IMR-90 (cell line): ENCODE data around the gene LMAN2. TPM values are rescaled to one million over a fixed set of nuclear protein-coding genes. Genes with fewer than 3 reads are reported as not detected.

Experiments used
- ATAC-seq: fragments of 200-7000 bp; cut with Tn5 transposase; 2 replicates; pipeline ENCODE4 v1.9.1; 2020; ENCODE audit warnings: low read depth, mild to moderate bottlenecking, moderate library complexity
- BruUV-seq: library from RNA; stranded (reverse); fragments of 400-500 nt; replicated peaks from 2 replicates; lab custom pipeline; 2021; lab: Mats Ljungman, UMichigan
- CTCF ChIA-PET: fragments of 300-600 bp; formaldehyde crosslinking; extraction: SDS; loops from one replicate; lab custom pipeline; 2021; ENCODE audit warnings: antibody characterized with exemption; lab: Yijun Ruan, JAX
- POLR2A ChIA-PET: fragments of 300-600 bp; sonication (Branson Sonifier 250); formaldehyde crosslinking; loops from one replicate; lab custom pipeline; 2022; ENCODE audit warnings: antibody characterized with exemption; ENCODE audit not compliant: unreplicated experiment; lab: Charles Lee
- DNase-seq: peaks from one replicate; pipeline ENCODE4 v3.0.0; 2013
- H2AFZ ChIP-seq: replicated peaks from 2 replicates; pipeline ENCODE3; 2013; ENCODE audit warnings: low read length, mild to moderate bottlenecking; ENCODE audit not compliant: poor library complexity
- H2AK5ac ChIP-seq: 2 replicates; pipeline ENCODE4 v1.6.1; 2013; ENCODE audit warnings: low read depth, low read length, inconsistent platforms
- H2AK9ac ChIP-seq: replicated peaks from 2 replicates; pipeline ENCODE3; 2013; ENCODE audit warnings: mild to moderate bottlenecking, low read depth, low read length, moderate library complexity; ENCODE audit not compliant: poor library complexity
- H2BK120ac ChIP-seq: 2 replicates; pipeline ENCODE4 v1.6.1; 2013; ENCODE audit warnings: low read depth, low read length, inconsistent platforms
- H2BK15ac ChIP-seq: 3 replicates; pipeline ENCODE4 v1.6.1; 2013; ENCODE audit warnings: low read depth, low read length, inconsistent platforms
- H2BK20ac ChIP-seq: 2 replicates; pipeline ENCODE4 v1.6.1; 2013; ENCODE audit warnings: low read depth, mild to moderate bottlenecking, inconsistent platforms, low read length, moderate library complexity
- H2BK5ac ChIP-seq: 2 replicates; pipeline ENCODE4 v1.6.1; 2013; ENCODE audit warnings: mild to moderate bottlenecking, low read depth, low read length, inconsistent platforms; ENCODE audit not compliant: poor library complexity, severe bottlenecking
- H3K14ac ChIP-seq: replicated peaks from 2 replicates; pipeline ENCODE4 v1.6.1; 2013; ENCODE audit warnings: low read depth, low read length, inconsistent platforms
- H3K18ac ChIP-seq: 2 replicates; pipeline ENCODE4 v1.6.1; 2013; ENCODE audit warnings: low read depth, low read length, control low read depth
- H3K23ac ChIP-seq: 2 replicates; pipeline ENCODE4 v1.6.1; 2013; ENCODE audit warnings: low read depth, low read length, inconsistent platforms
- H3K27ac ChIP-seq: 2 replicates; pipeline ENCODE4 v1.5.1; 2013; ENCODE audit warnings: mild to moderate bottlenecking, control low read depth, low read length; ENCODE audit not compliant: insufficient read depth
- H3K27me3 ChIP-seq: 2 replicates; pipeline ENCODE4 v1.6.1; 2013; ENCODE audit warnings: low read length; ENCODE audit not compliant: control insufficient read depth, insufficient read depth
- H3K36me3 ChIP-seq: 2 replicates; pipeline ENCODE4 v1.6.1; 2013; ENCODE audit warnings: low read length, mixed read lengths; ENCODE audit not compliant: control insufficient read depth, insufficient read depth
- H3K4ac ChIP-seq: 2 replicates; pipeline ENCODE4 v1.6.1; 2013; ENCODE audit warnings: low read depth, low read length, inconsistent platforms
- H3K4me1 ChIP-seq: 2 replicates; pipeline ENCODE4 v1.6.1; 2013; ENCODE audit warnings: low read length, mixed read lengths; ENCODE audit not compliant: control insufficient read depth, insufficient read depth
- H3K4me2 ChIP-seq: 2 replicates; pipeline ENCODE4 v1.6.1; 2013; ENCODE audit warnings: low read depth, mild to moderate bottlenecking, control low read depth, low read length, moderate library complexity
- H3K4me3 ChIP-seq: 2 replicates; pipeline ENCODE4 v1.5.1; 2013; ENCODE audit warnings: low read depth, mild to moderate bottlenecking, control low read depth, low read length, moderate library complexity; ENCODE audit not compliant: insufficient read depth
- H3K56ac ChIP-seq: 2 replicates; pipeline ENCODE4 v1.6.1; 2013; ENCODE audit warnings: low read length, inconsistent platforms; ENCODE audit not compliant: insufficient read depth; ENCODE audit errors: extremely low read depth
- H3K79me1 ChIP-seq, 2 experiments: 2 replicates each; pipeline ENCODE4 v1.6.1; 2013; ENCODE audit warnings: low read length in 2 of 2, inconsistent platforms in 1 of 2, low read depth in 1 of 2
- H3K9ac ChIP-seq: 2 replicates; pipeline ENCODE4 v1.6.1; 2013; ENCODE audit warnings: low read depth, low read length, control low read depth
- H3K9me1 ChIP-seq: 2 replicates; pipeline ENCODE4 v1.6.1; 2013; ENCODE audit warnings: low read length, inconsistent platforms; ENCODE audit not compliant: insufficient read depth
- H3K9me3 ChIP-seq: 2 replicates; pipeline ENCODE4 v1.6.1; 2013; ENCODE audit warnings: low read length; ENCODE audit not compliant: control insufficient read depth, insufficient read depth
- H4K20me1 ChIP-seq: 2 replicates; pipeline ENCODE4 v1.6.1; 2013; ENCODE audit warnings: low read length, inconsistent platforms; ENCODE audit not compliant: insufficient read depth
- H4K5ac ChIP-seq: 2 replicates; pipeline ENCODE4 v1.6.1; 2013; ENCODE audit warnings: mild to moderate bottlenecking, low read depth, low read length, control low read depth
- H4K8ac ChIP-seq, 2 experiments: 2 replicates each; pipeline ENCODE4 v1.6.1; 2013; ENCODE audit warnings: low read depth in 2 of 2, low read length in 2 of 2, control low read depth in 1 of 2, inconsistent platforms in 1 of 2
- H4K91ac ChIP-seq: 2 replicates; pipeline ENCODE4 v1.6.1; 2013; ENCODE audit warnings: low read depth, low read length, inconsistent platforms; ENCODE audit not compliant: insufficient read depth
- BHLHE40 ChIP-seq: fragments of 150-350 bp; IDR thresholded peaks from 2 replicates; pipeline ENCODE4 v1.6.1; 2016; ENCODE audit warnings: mild to moderate bottlenecking, low read depth, low read length
- CEBPB ChIP-seq: IDR thresholded peaks from 2 replicates; pipeline ENCODE4 v1.6.1; 2012; ENCODE audit warnings: low read depth, low read length, improper control_type of control experiment
- CHD1 ChIP-seq: IDR thresholded peaks from 2 replicates; pipeline ENCODE4 v1.6.1; 2012; ENCODE audit warnings: low read depth, low read length, improper control_type of control experiment
- FOS ChIP-seq: fragments of 150-350 bp; IDR thresholded peaks from 2 replicates; pipeline ENCODE4 v1.6.1; 2016; ENCODE audit warnings: low read depth, low read length
- MAFK ChIP-seq: IDR thresholded peaks from 2 replicates; pipeline ENCODE4 v1.6.1; 2012; ENCODE audit warnings: low read depth, low read length, improper control_type of control experiment
- MAZ ChIP-seq: IDR thresholded peaks from 2 replicates; pipeline ENCODE4 v1.6.1; 2012; ENCODE audit warnings: low read depth, mild to moderate bottlenecking, low read length, improper control_type of control experiment, moderate library complexity, borderline replicate concordance
- MXI1 ChIP-seq: IDR thresholded peaks from 2 replicates; pipeline ENCODE4 v1.6.1; 2012; ENCODE audit warnings: low read depth, mild to moderate bottlenecking, low read length, moderate library complexity, borderline replicate concordance
- NFE2L2 ChIP-seq: fragments of 150-350 bp; IDR thresholded peaks from 2 replicates; pipeline ENCODE4 v1.6.1; 2016; ENCODE audit warnings: low read depth, mild to moderate bottlenecking, low read length
- POLR2A ChIP-seq: IDR thresholded peaks from 2 replicates; pipeline ENCODE4 v1.6.1; 2012; ENCODE audit warnings: mild to moderate bottlenecking, low read depth, low read length
- RAD21 ChIP-seq: IDR thresholded peaks from 2 replicates; pipeline ENCODE4 v1.6.1; 2012; ENCODE audit warnings: low read length, improper control_type of control experiment
- RCOR1 ChIP-seq: IDR thresholded peaks from 2 replicates; pipeline ENCODE4 v1.6.1; 2012; ENCODE audit warnings: mild to moderate bottlenecking, low read length, improper control_type of control experiment; ENCODE audit not compliant: insufficient replicate concordance
- RFX5 ChIP-seq: IDR thresholded peaks from 2 replicates; pipeline ENCODE4 v1.8.0; 2012; ENCODE audit warnings: low read depth, mild to moderate bottlenecking, low read length, moderate library complexity
- SMC3 ChIP-seq: fragments of 150-350 bp; IDR thresholded peaks from 2 replicates; pipeline ENCODE4 v1.6.1; 2016; ENCODE audit warnings: low read depth, mild to moderate bottlenecking, antibody characterized with exemption, low read length, moderate library complexity
- WGBS, 2 experiments: methylation state at CpG; one replicate each; pipeline versions ENCODE4 v1.1.5 to v1.1.7; 2013; ENCODE audit warnings: missing lambda C conversion rate in 2 of 2; ENCODE audit not compliant: insufficient read length in 1 of 2; ENCODE audit errors: extremely low coverage in 2 of 2; 5-methylcytosine and 5-hydroxymethylcytosine counted together
- dilution Hi-C: fragments of 300-500 bp; cut with HindIII; formaldehyde crosslinking; loops from one replicate; pipeline ENCODE4 v1.14.3; 2018; ENCODE audit warnings: low sequenced_read_pairs; ENCODE audit not compliant: unreplicated experiment
- in situ Hi-C: fragments of 300-500 bp; cut with MboI; formaldehyde crosslinking; loops from 3 replicates; pipeline ENCODE4 v1.14.3; 2019; ENCODE audit warnings: low sequenced_read_pairs, inconsistent platforms, mixed read lengths
- intact Hi-C: fragments of 100-400 bp; cut with micrococcal nuclease; formaldehyde crosslinking; loops from 2 replicates; pipeline ENCODE4 v1.10.0; 2022
- polyA plus RNA-seq, 3 experiments: library from polyadenylated mRNA; depleted of rRNA; stranded (reverse); fragments of >200 nt; gene quantifications; 2 replicates each; pipeline ENCODE4 v1.2.3, GENCODE V29; 2012; ENCODE audit warnings: low replicate concordance in 1 of 3
- total RNA-seq: library from RNA; depleted of rRNA; stranded (reverse); fragments of >200 nt; gene quantifications from 2 replicates; pipeline ENCODE4 v1.2.3, GENCODE V29; 2012
- TF ChIP-seq, protein P1 (sequence below): fragments of 150-350 bp; IDR thresholded peaks from 2 replicates; pipeline ENCODE4 v1.6.1; 2017; ENCODE audit warnings: mild to moderate bottlenecking, antibody characterized with exemption, low read length, low read depth
- TF ChIP-seq, protein P2 (sequence below): fragments of 150-350 bp; IDR thresholded peaks from 2 replicates; pipeline ENCODE4 v1.6.1; 2016; ENCODE audit warnings: low read depth, mild to moderate bottlenecking, low read length, moderate library complexity, borderline replicate concordance
- TF ChIP-seq, protein P3 (sequence below): conservative IDR thresholded peaks from 2 replicates; pipeline ENCODE4 v1.5.1; 2012; ENCODE audit warnings: mild to moderate bottlenecking, low read depth, low read length, improper control_type of control experiment

The LMAN2 gene
- total and polyA plus RNA-seq, 2 of the 4 experiments (the other 2 are of a cell fraction), result 253 to 303 TPM

DNA sequence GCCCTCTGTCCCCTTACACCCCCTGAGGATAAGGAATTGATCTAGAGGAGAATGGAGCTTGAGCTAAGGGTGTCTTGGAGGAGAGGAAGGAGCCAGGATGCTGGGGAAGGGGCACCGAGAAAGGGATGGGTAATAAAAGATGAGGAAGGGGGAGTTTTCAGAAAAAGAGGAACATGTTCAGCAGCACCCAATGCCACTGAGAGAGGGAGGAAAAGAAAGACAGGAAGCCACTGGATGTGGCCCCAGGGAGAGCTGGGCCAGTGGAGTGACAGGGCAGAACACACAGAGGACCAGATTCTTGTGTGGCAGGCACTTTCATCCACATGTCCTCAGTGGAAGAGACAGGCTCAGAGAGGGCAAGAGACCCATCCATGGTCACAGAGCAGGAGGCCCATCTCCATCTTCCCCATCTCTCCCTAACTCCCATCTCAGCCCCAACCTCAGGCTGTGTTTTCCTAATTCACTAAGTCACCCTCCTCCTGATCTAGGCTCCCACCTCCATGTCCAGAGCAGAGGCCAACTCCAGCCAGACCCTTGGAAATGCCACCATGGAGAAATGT, 41.8 kb upstream of the LMAN2 start:
- H4K5ac ChIP-seq, result no peak overlapping the region
- dilution Hi-C loops, result no loop called here

More for the DNA sequence above, 41.8 kb upstream of the LMAN2 start:
- no peak overlapping the region for H2AK9ac ChIP-seq
- H3K9me3 ChIP-seq, result no peaks in the 10 kb centered on the region
- TF ChIP-seq FOS (no peak), MAFK (no peak), NFE2L2 (no peak), RFX5 (no peak), MXI1 (no peak), SMC3 (no peak), MAZ (no peak), CEBPB (no peak), RCOR1 (no peak), POLR2A (no peak), CHD1 (no peak), BHLHE40 (no peak), RAD21 (no peak)
- TF ChIP-seq, protein P1, sequence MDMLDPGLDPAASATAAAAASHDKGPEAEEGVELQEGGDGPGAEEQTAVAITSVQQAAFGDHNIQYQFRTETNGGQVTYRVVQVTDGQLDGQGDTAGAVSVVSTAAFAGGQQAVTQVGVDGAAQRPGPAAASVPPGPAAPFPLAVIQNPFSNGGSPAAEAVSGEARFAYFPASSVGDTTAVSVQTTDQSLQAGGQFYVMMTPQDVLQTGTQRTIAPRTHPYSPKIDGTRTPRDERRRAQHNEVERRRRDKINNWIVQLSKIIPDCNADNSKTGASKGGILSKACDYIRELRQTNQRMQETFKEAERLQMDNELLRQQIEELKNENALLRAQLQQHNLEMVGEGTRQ, result no peak
- TF ChIP-seq, protein P2, sequence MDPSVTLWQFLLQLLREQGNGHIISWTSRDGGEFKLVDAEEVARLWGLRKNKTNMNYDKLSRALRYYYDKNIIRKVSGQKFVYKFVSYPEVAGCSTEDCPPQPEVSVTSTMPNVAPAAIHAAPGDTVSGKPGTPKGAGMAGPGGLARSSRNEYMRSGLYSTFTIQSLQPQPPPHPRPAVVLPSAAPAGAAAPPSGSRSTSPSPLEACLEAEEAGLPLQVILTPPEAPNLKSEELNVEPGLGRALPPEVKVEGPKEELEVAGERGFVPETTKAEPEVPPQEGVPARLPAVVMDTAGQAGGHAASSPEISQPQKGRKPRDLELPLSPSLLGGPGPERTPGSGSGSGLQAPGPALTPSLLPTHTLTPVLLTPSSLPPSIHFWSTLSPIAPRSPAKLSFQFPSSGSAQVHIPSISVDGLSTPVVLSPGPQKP, result no peak
- TF ChIP-seq, protein P3, sequence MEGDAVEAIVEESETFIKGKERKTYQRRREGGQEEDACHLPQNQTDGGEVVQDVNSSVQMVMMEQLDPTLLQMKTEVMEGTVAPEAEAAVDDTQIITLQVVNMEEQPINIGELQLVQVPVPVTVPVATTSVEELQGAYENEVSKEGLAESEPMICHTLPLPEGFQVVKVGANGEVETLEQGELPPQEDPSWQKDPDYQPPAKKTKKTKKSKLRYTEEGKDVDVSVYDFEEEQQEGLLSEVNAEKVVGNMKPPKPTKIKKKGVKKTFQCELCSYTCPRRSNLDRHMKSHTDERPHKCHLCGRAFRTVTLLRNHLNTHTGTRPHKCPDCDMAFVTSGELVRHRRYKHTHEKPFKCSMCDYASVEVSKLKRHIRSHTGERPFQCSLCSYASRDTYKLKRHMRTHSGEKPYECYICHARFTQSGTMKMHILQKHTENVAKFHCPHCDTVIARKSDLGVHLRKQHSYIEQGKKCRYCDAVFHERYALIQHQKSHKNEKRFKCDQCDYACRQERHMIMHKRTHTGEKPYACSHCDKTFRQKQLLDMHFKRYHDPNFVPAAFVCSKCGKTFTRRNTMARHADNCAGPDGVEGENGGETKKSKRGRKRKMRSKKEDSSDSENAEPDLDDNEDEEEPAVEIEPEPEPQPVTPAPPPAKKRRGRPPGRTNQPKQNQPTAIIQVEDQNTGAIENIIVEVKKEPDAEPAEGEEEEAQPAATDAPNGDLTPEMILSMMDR, result no peak
- no peak overlapping the region for H2AFZ ChIP-seq
- H4K20me1 ChIP-seq, result peaks cover 19% of the 10 kb centered on the region
- ATAC-seq, result no peak
- H3K14ac ChIP-seq, result no peak overlapping the region
- no peak overlapping the region for H3K27ac ChIP-seq
- no peak overlapping the region for H3K56ac ChIP-seq
- peaks cover 40% of the 10 kb centered on the region for H3K27me3 ChIP-seq
- no peak for DNase-seq
- peaks cover 16% of the 10 kb centered on the region for H3K4me1 ChIP-seq
- in situ Hi-C loops (no loop called here), intact Hi-C loops (no loop called here)
- ChIA-PET POLR2A (no interaction called here), CTCF (interaction anchor here (0.7 to 4.9 kb wide), 3 partner anchors 10 to 83 kb away, joined by 4 to 56 read pairs (median 4); partner anchors contain the start of gene PFN3)
- H3K4me3 ChIP-seq, result no peak overlapping the region
- H3K36me3 ChIP-seq, result no peaks in the 10 kb centered on the region
- H2AK5ac ChIP-seq, result no peak overlapping the region; the same call in 1 of the 2 replicates
- no peak overlapping the region for H2BK15ac ChIP-seq
- H2BK120ac ChIP-seq, result no peak overlapping the region
- H2BK20ac ChIP-seq, result no peak overlapping the region
- no TSS peak for BruUV-seq
- no peak overlapping the region for H3K23ac ChIP-seq
- H3K4me2 ChIP-seq, result no peak overlapping the region
- H4K91ac ChIP-seq, result no peak overlapping the region
- H2BK5ac ChIP-seq, result no peak overlapping the region
- peaks cover 0 to 2% of the 10 kb centered on the region in 2 experiments; a peak in 1 of 4 replicates for H3K79me1 ChIP-seq
- H3K4ac ChIP-seq, result no peak overlapping the region
- H3K18ac ChIP-seq, result no peak overlapping the region
- WGBS, 2 experiments, result no CpG with 5 or more reads among the region's 1 CpG
- H3K9ac ChIP-seq, result no peak overlapping the region
- H4K8ac ChIP-seq, result no peak overlapping the region
- H3K9me1 ChIP-seq, result peaks cover 13% of the 10 kb centered on the region
